GM19099 (cell line): ENCODE measurements around the gene LDAH.

Experiments
- POLR2A ChIP-seq: IDR thresholded peaks from 3 replicates; pipeline ENCODE4 v1.6.1; 2011; ENCODE audit warnings: low read depth; ENCODE audit not compliant: insufficient read length; ENCODE audit errors: extremely low read depth

LDAH gene

DNA sequence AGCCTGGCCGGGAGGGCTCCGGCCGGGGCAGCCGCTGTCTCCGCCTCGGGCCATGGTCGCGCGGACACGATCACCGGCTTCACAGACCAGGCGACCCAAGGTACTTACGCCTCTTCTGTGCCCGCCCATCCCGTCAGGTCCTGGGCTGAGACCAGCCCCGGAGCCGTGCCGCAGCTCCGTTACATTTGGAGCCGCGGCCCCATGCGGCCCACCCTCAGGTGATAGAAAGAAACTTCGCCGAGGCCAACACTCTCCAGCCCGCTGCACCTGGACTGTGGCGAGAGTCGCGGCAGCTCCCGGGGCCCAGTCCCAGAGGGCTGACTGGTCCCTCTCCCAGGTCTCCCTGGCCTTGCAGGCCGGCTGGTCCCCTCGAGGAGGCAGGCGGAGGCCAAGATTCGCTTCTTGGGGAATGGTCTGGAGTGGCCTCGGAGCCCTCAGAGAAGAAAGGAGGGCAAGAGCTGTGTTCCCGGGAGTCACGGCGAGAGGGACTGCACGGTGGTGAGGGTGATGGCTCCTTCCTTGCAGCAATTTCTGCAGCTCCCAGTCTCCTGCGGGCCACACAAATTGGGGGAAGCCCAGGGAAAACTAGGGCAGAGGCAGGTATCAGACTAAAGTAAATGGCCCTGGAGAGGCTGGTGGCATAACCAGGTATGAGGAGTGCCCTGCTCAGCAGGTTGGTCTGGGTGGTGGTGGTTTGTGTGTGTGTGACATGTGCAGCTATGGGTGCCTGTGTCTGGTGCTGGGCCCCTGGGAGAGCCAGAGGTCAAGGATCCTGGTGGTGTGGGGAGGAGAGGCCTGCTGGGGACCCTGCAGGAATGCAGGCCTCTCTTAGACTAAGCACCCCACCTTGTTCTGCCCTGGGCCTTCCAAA is 155.1 kb downstream of the LDAH start:
- no peak for TF ChIP-seq POLR2A

DNA sequence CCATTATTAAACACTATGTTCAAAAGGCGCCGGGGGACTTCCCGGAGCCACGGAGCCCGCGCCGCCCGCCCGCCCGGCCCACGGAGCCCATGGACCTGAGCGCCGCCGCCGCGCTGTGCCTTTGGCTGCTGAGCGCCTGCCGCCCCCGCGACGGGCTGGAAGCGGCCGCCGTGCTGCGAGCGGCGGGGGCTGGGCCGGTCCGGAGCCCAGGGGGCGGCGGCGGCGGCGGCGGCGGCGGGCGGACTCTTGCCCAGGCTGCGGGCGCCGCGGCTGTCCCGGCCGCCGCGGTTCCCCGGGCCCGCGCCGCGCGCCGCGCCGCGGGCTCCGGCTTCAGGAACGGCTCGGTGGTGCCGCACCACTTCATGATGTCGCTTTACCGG is 155.8 kb downstream of the LDAH start:
- TF ChIP-seq POLR2A: no peak

DNA sequence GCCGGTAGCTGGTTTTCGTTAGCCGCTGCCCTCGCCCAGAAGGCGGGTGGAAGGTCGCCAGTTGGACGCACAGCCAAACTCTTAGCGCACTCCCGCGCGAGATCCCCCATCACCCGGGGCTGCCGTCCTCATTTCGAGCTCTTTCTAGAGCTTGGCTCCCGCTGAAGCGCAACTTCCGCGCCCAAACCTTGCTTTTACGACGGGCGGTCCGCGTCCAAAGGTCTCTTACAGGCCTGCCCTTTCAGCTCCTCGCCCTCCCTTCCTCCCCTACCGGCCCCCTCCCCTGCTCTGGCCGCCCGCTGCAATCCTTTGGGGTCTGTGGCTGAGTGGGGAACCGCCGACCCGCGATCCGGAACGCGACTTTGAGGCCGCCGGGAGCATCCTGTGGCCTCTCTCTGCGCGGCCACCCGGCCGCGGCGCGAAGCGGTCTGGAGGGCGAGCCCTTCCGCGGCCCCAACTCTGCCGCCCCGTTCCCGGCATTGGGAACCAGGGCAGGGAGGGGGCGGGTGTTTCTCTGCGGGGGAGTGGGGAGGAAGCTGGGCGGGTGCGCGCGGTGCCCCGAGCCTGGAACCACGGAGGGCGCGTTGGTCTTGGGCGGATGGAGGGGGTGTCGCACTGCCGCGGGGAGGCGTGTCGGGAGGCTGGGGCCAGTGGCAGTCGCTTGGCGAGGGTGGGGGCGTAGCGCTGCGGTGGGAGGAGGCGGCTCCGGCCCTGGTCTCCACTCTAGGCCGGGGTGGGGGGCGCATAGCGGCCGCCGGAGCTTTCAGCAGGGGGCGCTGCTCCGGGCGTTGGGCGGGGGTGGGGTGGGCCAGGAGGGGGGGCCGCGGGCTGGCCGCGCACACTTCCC is 156.4 kb downstream of the LDAH start, which contains the start of gene GDF7:
TSS of gene GDF7 (plus strand) at position 841 of the 847 bp plus-strand sequence. CDS start 96 bp downstream, outside the sequence.
- TF ChIP-seq POLR2A: no peak

DNA sequence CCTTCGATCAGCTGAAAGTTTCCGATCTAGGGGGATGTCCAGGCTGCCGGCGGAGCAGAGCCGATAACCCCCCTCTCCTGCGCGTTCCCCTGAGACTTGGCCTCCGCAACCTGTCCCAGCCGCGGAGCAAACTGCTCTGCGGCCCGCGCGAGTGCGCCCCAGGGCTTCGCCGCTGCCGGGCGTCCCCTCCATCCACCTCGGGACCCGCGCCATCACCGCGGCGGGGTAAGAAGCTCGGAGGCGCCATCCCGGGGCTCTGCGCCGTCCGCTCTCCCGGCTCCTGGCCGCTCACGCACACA is 156.9 kb downstream of the LDAH start:
- no peak for TF ChIP-seq POLR2A

DNA sequence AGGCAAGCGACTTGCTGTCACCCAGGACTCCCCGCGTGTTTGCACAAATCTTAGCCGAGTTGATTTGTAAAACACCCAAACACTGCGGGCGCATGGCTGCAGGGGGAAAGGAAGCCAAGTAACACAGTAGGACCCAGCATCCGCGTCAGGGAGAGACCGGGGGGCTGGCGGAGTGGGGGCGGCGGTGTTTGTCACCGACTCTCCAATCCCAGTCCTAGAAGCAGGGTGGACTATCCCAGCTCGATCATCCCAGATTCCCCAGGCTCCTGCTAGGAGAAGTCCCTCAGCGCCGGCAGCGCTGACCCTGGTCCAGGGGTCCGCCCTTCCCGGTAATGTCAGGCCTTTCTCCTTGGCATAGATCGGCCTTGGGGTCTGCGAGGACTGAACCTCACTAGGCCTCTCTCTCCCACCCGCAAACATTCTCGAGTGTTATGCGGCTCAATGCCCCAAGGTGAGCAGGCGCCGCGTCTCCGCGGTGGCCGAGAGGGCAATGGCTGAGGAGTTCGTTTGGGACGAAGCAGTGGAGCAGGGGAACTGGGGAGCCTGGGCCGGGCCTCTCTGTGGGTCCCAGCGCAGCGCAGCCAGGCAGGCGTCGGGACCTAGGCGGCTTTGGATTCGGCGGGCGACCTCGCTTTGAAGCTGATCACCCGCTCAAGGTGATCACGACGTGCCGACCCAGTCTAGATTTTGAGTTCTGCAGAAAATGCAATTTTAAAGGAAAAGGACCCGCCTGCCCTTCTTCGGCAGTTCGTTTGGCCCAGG is 157.5 kb downstream of the LDAH start:
- no peak for TF ChIP-seq POLR2A

DNA sequence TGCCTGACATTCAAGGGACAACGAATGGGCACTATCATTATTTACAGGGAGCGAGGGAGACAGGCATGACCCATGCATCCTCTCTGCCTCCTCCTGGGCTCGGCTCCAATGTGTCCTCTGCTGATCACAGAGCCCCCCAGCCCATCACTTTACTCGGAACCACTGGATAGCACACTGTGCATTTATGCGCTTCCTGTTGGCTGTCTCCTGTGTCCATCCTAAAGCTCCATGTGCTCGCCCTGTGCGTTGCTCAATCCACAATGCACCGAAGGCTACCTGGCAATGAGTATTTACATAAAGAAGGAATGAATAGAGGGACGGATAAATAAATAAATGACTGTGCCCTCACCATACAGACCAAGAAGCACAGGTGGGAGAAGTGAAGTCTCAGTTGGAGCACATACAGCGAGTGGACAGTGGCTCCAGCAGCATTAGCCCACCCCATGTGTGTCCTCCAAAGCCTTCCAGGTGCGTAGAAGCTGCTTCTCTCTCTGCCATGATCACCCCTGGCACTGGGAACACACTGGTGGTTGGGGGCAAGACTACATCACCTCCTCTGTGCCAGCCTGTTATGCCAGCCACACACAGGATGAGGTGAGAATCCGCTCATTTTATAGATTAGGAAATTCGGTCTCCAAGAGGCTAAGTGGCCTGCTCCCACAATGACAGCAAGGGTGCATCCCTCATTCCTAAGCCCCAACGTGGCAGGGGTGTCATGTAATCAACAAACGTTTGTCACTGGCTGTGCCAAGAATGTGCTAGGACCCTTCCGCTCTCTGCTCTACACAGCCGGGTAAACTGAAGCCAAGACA is 158.3 kb downstream of the LDAH start:
- TF ChIP-seq POLR2A: no peak

DNA sequence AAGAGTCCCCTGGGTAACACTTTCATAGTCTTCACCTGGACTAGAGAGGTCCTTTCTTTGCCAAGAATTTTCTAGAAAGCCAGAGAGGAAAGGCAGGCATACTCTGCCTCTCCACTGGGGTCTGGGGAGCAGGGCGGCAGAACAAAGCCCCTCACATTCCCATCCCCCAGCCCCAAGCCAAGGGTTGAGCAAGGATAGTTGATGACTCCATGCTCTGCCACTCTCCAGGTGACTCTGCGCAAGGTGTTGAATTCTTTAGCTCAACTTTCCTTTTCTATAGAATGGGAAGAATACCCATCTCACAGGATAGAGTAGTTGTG is 158.9 kb downstream of the LDAH start:
- TF ChIP-seq POLR2A: no peak

DNA sequence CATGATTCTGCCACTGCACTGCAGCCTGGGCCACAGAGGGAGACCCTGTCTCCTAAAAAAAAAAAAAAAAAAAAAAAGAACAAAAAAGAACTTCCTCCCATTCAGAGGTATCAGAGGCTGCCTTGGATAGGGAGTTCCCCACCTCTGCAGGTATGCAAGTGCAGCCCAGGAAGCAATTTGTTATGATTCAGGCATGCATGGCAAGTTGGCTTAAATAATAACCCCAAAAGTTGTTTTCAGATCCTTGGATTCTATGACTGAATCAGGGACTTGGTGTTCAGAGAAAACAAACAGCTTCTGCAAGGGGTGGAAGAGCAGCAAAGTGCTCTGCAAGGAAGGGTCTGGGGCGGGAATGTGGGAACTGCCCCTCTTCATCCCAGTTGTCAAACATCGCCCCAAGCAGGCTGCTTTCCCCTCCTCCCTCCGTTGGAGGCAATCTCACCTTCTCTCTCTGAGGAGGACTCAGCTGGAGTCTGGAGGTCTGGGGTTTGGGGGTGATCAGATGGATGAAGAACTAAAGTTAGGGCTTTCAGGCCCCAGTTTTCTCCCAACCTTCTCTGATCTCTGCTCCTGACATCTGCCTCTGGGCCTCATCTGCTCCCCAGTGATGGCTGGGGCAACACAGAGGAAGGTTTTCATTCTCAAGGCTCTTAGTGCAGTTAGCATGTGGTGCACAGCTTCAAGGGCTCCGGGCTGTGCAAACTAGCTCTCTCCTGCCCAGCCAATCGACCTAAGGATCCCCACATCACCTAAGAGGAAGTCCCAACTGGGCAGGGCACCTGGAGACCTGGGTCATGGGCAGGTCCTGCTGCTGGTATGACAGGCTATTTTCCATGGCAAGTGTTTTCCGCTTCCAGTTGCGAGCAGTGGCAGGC is 159.5 kb downstream of the LDAH start:
- no peak for TF ChIP-seq POLR2A

DNA sequence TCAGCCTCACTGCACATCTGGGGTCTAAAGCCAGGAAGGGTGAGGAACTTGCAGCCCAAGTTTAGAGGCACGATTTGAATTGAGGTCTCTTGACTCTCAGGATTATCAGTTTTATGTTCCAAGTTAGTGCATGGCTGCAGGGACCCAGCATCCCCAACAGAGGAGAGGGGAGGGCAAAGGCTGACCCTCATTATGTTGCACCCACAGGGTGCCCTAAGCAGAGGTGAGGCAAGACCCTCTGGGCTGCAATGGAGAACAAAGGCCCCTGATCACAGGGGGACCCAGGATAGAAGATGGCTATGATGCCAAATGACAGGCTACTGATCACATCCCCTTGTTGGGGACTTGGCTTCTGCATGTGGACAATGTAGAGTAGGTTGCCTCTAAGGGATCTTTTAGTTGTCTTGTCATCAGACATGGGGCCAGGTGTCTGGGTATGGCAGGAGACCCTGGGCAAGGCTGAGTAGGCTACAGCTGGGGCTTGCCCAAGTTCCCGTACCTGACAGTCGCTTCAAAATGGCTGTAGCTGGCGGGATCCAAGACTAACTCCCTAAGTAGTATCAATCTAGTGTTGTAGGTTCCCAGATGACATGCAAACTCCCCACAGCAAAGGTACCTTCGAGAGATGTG is 160.5 kb downstream of the LDAH start:
- no peak for TF ChIP-seq POLR2A

DNA sequence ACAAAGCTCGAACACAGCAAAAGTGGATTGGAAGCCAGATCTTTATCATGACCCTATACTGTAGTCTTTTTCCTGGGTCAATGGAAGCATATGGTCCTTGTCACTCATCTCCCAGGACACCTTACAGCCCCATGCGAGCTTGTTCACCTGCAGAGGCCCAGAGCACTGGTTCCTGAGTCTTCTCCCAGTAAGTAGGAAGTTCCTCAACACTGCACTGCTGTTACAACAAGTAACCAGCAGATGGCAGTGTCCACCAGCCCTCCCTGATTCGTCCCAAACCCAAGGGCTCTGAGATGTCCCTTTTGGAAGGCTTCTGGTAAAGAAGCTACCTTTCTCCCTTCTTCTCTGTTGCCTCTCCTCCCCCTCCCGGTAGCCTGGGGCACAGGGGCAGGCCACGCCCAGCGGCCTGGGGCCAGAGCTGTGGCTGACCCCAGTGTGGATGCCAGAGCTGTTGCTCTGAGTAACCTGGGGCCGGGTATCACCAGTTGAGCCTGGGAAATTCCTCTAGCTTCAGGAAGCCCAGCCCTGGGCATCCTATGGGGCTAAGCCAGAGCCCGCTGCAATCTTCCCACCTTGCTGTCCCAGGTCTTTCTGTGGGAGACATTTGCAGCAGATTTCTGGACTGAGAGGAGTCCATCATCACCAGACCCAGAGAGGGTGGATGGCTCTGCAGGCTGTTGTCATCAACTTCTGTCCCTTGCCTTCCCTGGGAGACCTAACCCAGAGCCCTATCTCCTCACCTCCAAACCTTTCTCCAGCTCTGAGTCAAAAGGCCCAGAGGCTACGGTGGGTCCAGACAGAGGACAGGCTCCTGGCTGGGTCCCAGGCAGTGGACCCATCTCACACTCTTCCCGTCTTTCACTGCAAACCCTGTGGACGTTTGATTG is 161.2 kb downstream of the LDAH start:
- TF ChIP-seq POLR2A: no peak

DNA sequence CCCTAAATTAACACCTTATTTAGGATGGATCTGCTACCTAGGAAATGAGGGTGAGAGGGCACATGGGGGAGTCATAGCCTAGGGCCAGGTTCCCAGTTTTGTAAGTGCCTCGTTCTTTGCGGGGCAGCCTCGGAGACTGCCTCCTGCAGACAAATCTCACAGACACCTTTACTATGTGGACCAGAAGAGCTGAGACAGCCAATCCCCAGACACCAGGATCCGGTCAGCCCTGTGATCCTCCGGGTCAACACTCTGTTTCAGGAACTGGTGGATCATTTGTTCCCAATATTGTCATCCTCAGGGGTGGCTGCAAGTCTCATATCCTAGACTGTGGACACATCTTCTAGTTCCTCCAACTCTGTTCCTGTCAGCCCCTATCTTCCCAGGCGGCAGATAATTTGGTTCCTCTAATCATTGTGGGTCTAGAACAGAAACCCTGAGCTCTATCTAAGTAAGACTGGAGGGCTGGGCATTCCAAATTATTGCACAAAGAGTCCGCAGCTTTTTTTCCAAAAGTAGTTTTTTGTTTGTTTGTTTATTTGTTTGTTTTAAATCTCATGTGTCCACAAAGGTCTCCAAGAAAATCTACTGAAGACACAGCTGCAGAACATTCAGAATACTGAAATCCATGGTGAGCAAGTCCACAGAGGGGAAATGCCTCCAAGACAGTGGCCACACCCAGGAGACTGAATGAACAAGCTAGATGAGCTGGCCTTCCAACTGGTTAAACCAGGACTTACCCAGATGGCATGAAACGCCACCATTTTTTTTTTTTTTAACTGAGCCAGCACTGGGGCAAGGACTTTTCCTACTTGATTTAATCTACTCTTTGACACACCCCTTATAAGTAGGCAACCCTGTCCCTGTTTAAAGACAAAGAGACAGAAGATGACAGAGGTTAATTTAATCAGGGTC is 162.1 kb downstream of the LDAH start:
- no peak for TF ChIP-seq POLR2A
